ENCODE data around the gene PAIP1. TPM values are rescaled to one million over a fixed set of nuclear protein-coding genes. Genes with fewer than 3 reads are reported as not detected.
"Not testable (repeated sequence)": the region's sequence is repeated elsewhere in the genome, so short reads cannot be mapped to it uniquely, and the experiment has no call there.

PAIP1 gene
- polyA plus RNA-seq, 3 donors: 31.4 to 49.2 (median 41.0) TPM

DNA sequence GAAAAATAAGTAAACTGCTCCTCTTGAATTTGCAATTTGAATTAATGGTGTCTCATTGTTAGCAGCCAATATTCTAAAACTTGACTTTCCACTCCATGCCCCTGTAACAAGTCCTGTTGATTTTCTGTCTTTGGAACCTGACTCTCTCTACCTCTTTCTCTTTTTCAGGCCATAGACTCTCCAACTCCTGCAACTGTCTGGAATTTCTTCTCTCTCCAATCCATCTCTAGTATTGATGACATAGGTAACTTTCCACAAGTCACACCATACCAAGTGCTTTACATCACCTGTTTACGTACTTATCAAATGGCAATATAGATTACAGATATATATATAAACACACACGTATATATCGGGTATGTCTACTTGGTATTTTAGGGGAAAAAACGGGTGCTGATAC is 42.9 kb downstream of the PAIP1 start:
- Histone ChIP-seq H3K4me1 (ENCODE audit: control insufficient read depth in 1 of 2, insufficient read depth in 2 of 2, low read length in 2 of 2) (peaks cover 13 to 26% of the 10 kb centered on the region in 2 donors), H3K9ac (ENCODE audit: insufficient read depth, low read length, poor library complexity, severe bottlenecking) (peak overlapping the region; percentile 71), H2AFZ (ENCODE audit: insufficient read depth, low read depth, low read length, poor library complexity, severe bottlenecking) (peak overlapping the region; percentile 88), H4K20me1 (ENCODE audit: insufficient read depth, low read length) (no peaks in the 10 kb centered on the region), H3K79me2 (ENCODE audit: insufficient read depth, low read length) (peaks cover 26% of the 10 kb centered on the region), H3K27me3 (ENCODE audit: control insufficient read depth in 2 of 2, insufficient read depth in 2 of 2, low read length in 2 of 2) (no peaks in the 10 kb centered on the region), H3K4me2 (replicated peaks; ENCODE audit: extremely low read depth, low read length, poor library complexity, severe bottlenecking) (peak overlapping the region; percentile 94), H3K9me3 (replicated peaks in 1 of 2; ENCODE audit: control insufficient read depth in 1 of 2, insufficient read depth in 1 of 2, low read length in 2 of 2) (no peaks in the 10 kb centered on the region), H3K27ac (ENCODE audit: low read depth in 1 of 2, low read length in 2 of 2) (peak overlapping the region in 1 of 2 donors; percentile 83), H3K36me3 (replicated peaks in 1 of 2; ENCODE audit: control insufficient read depth in 1 of 2, insufficient read depth in 2 of 2, low read length in 2 of 2) (peaks cover 0 to 2% of the 10 kb centered on the region in 2 donors), H3K4me3 (replicated peaks in 1 of 3; ENCODE audit: low read depth in 2 of 3, low read length in 3 of 3) (peak overlapping the region; percentile 60 to 93 (median 62))
- no peak for DNase-seq
- Mint-ChIP-seq H3K4me1 (peaks cover 21% of the 10 kb centered on the region), H3K36me3 (peaks cover under 1 to 5% of the 10 kb centered on the region in 2 donors), H3K27me3 (ENCODE audit: low read depth in 3 of 3) (peaks cover 0 to 3% (median 0%) of the 10 kb centered on the region in 3 donors), H3K4me3 (peak overlapping the region in 1 of 2 donors; percentile 94), H3K27ac (peak overlapping the region in 4 of 7 donors; percentile 37 to 93 (median 80)), H3K9me3 (peaks cover 0 to 3% (median 0%) of the 10 kb centered on the region in 7 donors)
- intact Hi-C loops (cut with micrococcal nuclease): no loop called here
- no peak for TF ChIP-seq CTCF (IDR thresholded peaks at IDR 0.05)
- no CpG with 5 or more reads among the region's 4 CpGs for WGBS (ENCODE audit: insufficient coverage)

DNA sequence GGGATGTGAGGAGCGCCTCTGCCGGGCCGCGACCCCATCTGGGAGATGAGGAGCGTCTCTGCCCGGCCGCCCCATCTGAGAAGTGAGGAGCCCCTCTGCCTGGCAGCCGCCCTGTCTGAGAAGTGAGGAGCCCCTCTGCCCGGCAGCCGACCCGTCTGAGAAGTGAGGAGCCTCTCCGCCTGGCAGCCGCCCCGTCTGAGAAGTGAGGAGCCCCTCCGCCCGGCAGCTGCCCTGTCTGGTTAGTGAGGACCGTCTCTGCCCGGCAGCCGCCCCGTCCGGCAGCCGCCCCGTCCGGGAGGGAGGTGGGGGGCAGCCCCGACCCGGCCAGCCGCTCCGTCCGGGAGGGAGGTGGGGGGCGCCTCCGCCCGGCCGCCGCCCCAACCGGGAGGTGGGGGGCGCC is 45.8 kb downstream of the PAIP1 start:
- H3K27ac ChIP-seq (ENCODE audit: low read depth in 1 of 2, low read length in 2 of 2); H2AFZ ChIP-seq (ENCODE audit: insufficient read depth, low read depth, low read length, poor library complexity, severe bottlenecking); H4K20me1 ChIP-seq (ENCODE audit: insufficient read depth, low read length); H3K9ac ChIP-seq (ENCODE audit: insufficient read depth, low read length, poor library complexity, severe bottlenecking); DNase-seq; H3K27me3 ChIP-seq (ENCODE audit: control insufficient read depth in 2 of 2, insufficient read depth in 2 of 2, low read length in 2 of 2); H3K4me3 ChIP-seq (replicated peaks in 1 of 3; ENCODE audit: low read depth in 2 of 3, low read length in 3 of 3); intact Hi-C loops (cut with micrococcal nuclease); H3K9me3 ChIP-seq (replicated peaks in 1 of 2; ENCODE audit: control insufficient read depth in 1 of 2, insufficient read depth in 1 of 2, low read length in 2 of 2); H3K9me3 Mint-ChIP-seq; H3K4me2 ChIP-seq (replicated peaks; ENCODE audit: extremely low read depth, low read length, poor library complexity, severe bottlenecking); H3K4me3 Mint-ChIP-seq; H3K27me3 Mint-ChIP-seq (ENCODE audit: low read depth in 3 of 3): not testable (repeated sequence)
- WGBS (ENCODE audit: insufficient coverage): 100% methylated on average over 1 of the region's 36 CpGs
- peak overlapping the region in 1 of 7 donors; percentile 35 for H3K27ac Mint-ChIP-seq
- H3K36me3 ChIP-seq (replicated peaks in 1 of 2; ENCODE audit: control insufficient read depth in 1 of 2, insufficient read depth in 2 of 2, low read length in 2 of 2): peaks cover 0 to 27% of the 10 kb centered on the region in 2 donors
- peaks cover 21% of the 10 kb centered on the region for H3K4me1 Mint-ChIP-seq
- peaks cover 13 to 26% of the 10 kb centered on the region in 2 donors for H3K4me1 ChIP-seq (ENCODE audit: control insufficient read depth in 1 of 2, insufficient read depth in 2 of 2, low read length in 2 of 2)
- peaks cover 7 to 18% of the 10 kb centered on the region in 2 donors for H3K36me3 Mint-ChIP-seq
- peaks cover 29% of the 10 kb centered on the region for H3K79me2 ChIP-seq (ENCODE audit: insufficient read depth, low read length)
